ENCODE measurements around the gene FKBP15. TPM values are rescaled to one million over a fixed set of nuclear protein-coding genes. Genes with fewer than 3 reads are reported as not detected.
"Not testable (repeated sequence)": the region's sequence is repeated elsewhere in the genome, so short reads cannot be mapped to it uniquely, and the experiment has no call there.

The FKBP15 gene
- total RNA-seq, 1 experiment from 2014 or later = 14.9 TPM

DNA sequence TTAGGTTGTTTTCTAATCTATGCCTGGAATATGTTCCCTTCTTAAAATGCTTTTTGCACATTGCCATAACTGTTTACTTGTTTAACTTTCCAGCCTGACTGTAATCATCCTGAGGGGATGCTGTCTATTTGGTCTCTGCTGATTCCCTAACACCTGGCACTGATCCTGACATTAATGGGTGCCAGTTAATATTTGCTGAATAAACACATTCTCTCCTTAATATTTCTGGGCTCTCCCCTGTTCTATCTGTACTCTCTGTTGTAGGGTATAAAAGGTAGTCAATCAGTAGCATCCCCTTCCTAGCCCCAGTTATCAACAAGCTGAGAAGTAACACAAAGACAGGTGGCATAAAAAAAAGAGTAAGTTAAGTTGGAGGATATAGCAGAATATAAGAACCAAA is 91.6 kb downstream of the FKBP15 start:
- peaks cover 29% of the 10 kb centered on the region for H3K27me3 Mint-ChIP-seq (ENCODE audit: low read depth)
- DNase-seq (ENCODE audit: low spot score) (no peak), ATAC-seq (no peak)
- ChIA-PET POLR2A (no interaction called here), CTCF (no interaction called here)
- no peak overlapping the region for H3K4me3 Mint-ChIP-seq
- no peaks in the 10 kb centered on the region for H3K36me3 Mint-ChIP-seq
- peaks cover 6% of the 10 kb centered on the region; the same call in 1 of the 2 replicates for H3K4me1 Mint-ChIP-seq
- H3K9me3 Mint-ChIP-seq = peaks cover 25% of the 10 kb centered on the region
- no peak overlapping the region for H3K27ac Mint-ChIP-seq
- no peak for TF ChIP-seq ZNF317 (CRISPR knock-in tag; IDR thresholded peaks at IDR 0.05; ENCODE audit: borderline replicate concordance, low read depth)
- no peak for TF ChIP-seq ATF6 (CRISPR knock-in tag; IDR thresholded peaks at IDR 0.05)
- TF ChIP-seq, protein P1, sequence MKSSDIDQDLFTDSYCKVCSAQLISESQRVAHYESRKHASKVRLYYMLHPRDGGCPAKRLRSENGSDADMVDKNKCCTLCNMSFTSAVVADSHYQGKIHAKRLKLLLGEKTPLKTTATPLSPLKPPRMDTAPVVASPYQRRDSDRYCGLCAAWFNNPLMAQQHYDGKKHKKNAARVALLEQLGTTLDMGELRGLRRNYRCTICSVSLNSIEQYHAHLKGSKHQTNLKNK (CRISPR knock-in tag; IDR thresholded peaks at IDR 0.05) = no peak
- TF ChIP-seq CTCF (IDR thresholded peaks at IDR 0.05) = no peak
- TF ChIP-seq MXD4 (CRISPR knock-in tag; IDR thresholded peaks at IDR 0.05; ENCODE audit: borderline replicate concordance) = no peak
- TF ChIP-seq ZNF121 (CRISPR knock-in tag; IDR thresholded peaks at IDR 0.05) = no peak
- no peak for TF ChIP-seq ELF4 (CRISPR knock-in tag; IDR thresholded peaks at IDR 0.05; ENCODE audit: low read depth)
- TF ChIP-seq SP1 (CRISPR knock-in tag; conservative IDR thresholded peaks at IDR 0.05) = no peak
- TF ChIP-seq SMAD3 (CRISPR knock-in tag; IDR thresholded peaks at IDR 0.05; ENCODE audit: borderline replicate concordance) = no peak
- no peak for TF ChIP-seq ZBTB43 (CRISPR knock-in tag; IDR thresholded peaks at IDR 0.05)

- H3K4me1 Mint-ChIP-seq = peaks cover 6% of the 10 kb centered on the region; the same call in 1 of the 2 replicates
- TF ChIP-seq ERG (CRISPR knock-in tag; IDR thresholded peaks at IDR 0.05) (no peak), NR3C1 (CRISPR knock-in tag; conservative IDR thresholded peaks at IDR 0.05; ENCODE audit: low read depth) (no peak), ETV6 (CRISPR knock-in tag; IDR thresholded peaks at IDR 0.05) (no peak), E2F1 (CRISPR knock-in tag; IDR thresholded peaks at IDR 0.05) (no peak), MXD4 (CRISPR knock-in tag; IDR thresholded peaks at IDR 0.05; ENCODE audit: borderline replicate concordance) (no peak), NR2C2 (CRISPR knock-in tag; IDR thresholded peaks at IDR 0.05) (no peak)
- TF ChIP-seq, protein P2, sequence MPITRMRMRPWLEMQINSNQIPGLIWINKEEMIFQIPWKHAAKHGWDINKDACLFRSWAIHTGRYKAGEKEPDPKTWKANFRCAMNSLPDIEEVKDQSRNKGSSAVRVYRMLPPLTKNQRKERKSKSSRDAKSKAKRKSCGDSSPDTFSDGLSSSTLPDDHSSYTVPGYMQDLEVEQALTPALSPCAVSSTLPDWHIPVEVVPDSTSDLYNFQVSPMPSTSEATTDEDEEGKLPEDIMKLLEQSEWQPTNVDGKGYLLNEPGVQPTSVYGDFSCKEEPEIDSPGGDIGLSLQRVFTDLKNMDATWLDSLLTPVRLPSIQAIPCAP (CRISPR knock-in tag; IDR thresholded peaks at IDR 0.05) = no peak
- no peak overlapping the region for H3K27ac Mint-ChIP-seq
- no peak overlapping the region for H3K4me3 Mint-ChIP-seq
- H3K27me3 Mint-ChIP-seq (ENCODE audit: low read depth) = peaks cover 18% of the 10 kb centered on the region
- peaks cover 30% of the 10 kb centered on the region for H3K9me3 Mint-ChIP-seq
- H3K36me3 Mint-ChIP-seq = no peaks in the 10 kb centered on the region
- DNase-seq (ENCODE audit: low spot score) (no peak), ATAC-seq (no peak)
- ChIA-PET CTCF (no interaction called here), POLR2A (no interaction called here)
Measured at GRCh38 chr9:113125386-113126035, 95.6 kb downstream of the FKBP15 start.

DNA sequence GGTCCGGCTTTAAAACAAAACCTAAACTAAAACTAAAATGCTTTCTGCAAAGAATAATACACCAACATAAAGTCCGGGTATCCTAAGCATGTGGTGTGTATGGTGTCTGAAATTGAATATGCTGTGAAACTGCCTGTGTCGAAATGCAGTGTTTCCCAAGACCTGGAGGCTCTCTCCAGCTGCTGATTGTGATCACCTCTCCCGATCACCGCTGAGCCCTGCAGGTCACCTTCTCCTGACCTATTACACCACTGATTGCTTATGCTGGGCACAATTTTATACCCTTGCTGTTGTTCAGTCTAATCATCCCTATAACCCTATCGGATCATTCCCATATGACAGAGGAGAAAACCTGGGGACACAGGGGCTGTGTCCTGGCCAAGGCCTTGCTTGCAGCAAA is 102.2 kb downstream of the FKBP15 start:
- H3K27ac Mint-ChIP-seq; POLR2A ChIA-PET; CTCF ChIA-PET; ATAC-seq; H3K4me1 Mint-ChIP-seq; H3K27me3 Mint-ChIP-seq (ENCODE audit: low read depth); H3K4me3 Mint-ChIP-seq; H3K36me3 Mint-ChIP-seq; DNase-seq (ENCODE audit: low spot score); H3K9me3 Mint-ChIP-seq: not testable (repeated sequence)
